ENCODE results near the gene ACSL1. TPM values are rescaled to one million over a fixed set of nuclear protein-coding genes. Genes with fewer than 3 reads are reported as not detected.
A peak's percentile ranks its signal among the peaks of the same experiment; 100 is the strongest.

ACSL1 gene
- total and polyA plus RNA-seq, 9 of the 15 experiments (the other 6 are each of a cell fraction or from before 2014, with no cell fraction given): 6.7 to 24.1 (median 15.0) TPM

GRCh38 chr4:184843984-184844554, 18.3 kb upstream of the ACSL1 start (continued):
- TF ChIP-seq EHMT2 (IDR thresholded peaks at IDR 0.05) (peak; percentile 42; the same call in 1 of the 2 replicates), RB1 (IDR thresholded peaks at IDR 0.05; ENCODE audit: low read depth) (no peak), SMARCA4 (IDR thresholded peaks at IDR 0.05) (peak; percentile 90), STAT6 (CRISPR knock-in tag; IDR thresholded peaks at IDR 0.05) (peak; percentile 60; the same call in 1 of the 2 replicates), JUN (IDR thresholded peaks at IDR 0.05; ENCODE audit: borderline replicate concordance, low read depth, low read length) (peak; percentile 82), JUN (CRISPR knock-in tag; IDR thresholded peaks at IDR 0.05; ENCODE audit: borderline replicate concordance) (no peak), POLR2G (IDR thresholded peaks at IDR 0.05; ENCODE audit: low read depth, low read length) (peak; percentile 53; the same call in 1 of the 2 replicates), TEAD4 (IDR thresholded peaks at IDR 0.05; ENCODE audit: low read length) (peak; percentile 72), TEAD4 (CRISPR knock-in tag; IDR thresholded peaks at IDR 0.05; ENCODE audit: borderline replicate concordance) (no peak), ZKSCAN3 (CRISPR knock-in tag; IDR thresholded peaks at IDR 0.05) (no peak), PHF20 (IDR thresholded peaks at IDR 0.05; ENCODE audit: partially characterized antibody) (no peak), NR0B1 (IDR thresholded peaks at IDR 0.05; ENCODE audit: partially characterized antibody) (no peak), LEF1 (IDR thresholded peaks at IDR 0.05) (peak; percentile 82; the same call in 1 of the 2 replicates), POLR2AphosphoS2 (IDR thresholded peaks at IDR 0.05; ENCODE audit: low read length) (no peak; the same call in 1 of the 2 replicates), CGGBP1 (CRISPR knock-in tag; IDR thresholded peaks at IDR 0.05) (no peak), TAF9B (IDR thresholded peaks at IDR 0.05; ENCODE audit: partially characterized antibody) (no peak)
- TF ChIP-seq, protein P1, sequence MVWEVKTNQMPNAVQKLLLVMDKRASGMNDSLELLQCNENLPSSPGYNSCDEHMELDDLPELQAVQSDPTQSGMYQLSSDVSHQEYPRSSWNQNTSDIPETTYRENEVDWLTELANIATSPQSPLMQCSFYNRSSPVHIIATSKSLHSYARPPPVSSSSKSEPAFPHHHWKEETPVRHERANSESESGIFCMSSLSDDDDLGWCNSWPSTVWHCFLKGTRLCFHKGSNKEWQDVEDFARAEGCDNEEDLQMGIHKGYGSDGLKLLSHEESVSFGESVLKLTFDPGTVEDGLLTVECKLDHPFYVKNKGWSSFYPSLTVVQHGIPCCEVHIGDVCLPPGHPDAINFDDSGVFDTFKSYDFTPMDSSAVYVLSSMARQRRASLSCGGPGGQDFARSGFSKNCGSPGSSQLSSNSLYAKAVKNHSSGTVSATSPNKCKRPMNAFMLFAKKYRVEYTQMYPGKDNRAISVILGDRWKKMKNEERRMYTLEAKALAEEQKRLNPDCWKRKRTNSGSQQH (CRISPR knock-in tag; IDR thresholded peaks at IDR 0.05): no peak
- TF ChIP-seq, protein P2, sequence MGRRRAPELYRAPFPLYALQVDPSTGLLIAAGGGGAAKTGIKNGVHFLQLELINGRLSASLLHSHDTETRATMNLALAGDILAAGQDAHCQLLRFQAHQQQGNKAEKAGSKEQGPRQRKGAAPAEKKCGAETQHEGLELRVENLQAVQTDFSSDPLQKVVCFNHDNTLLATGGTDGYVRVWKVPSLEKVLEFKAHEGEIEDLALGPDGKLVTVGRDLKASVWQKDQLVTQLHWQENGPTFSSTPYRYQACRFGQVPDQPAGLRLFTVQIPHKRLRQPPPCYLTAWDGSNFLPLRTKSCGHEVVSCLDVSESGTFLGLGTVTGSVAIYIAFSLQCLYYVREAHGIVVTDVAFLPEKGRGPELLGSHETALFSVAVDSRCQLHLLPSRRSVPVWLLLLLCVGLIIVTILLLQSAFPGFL (CRISPR knock-in tag; IDR thresholded peaks at IDR 0.05): no peak

All from K562 (cell line).